Measurements from ENCODE around the gene FAM151B.
A peak's percentile ranks its signal among the peaks of the same experiment; 100 is the strongest.
"Not testable (repeated sequence)": the region's sequence is repeated elsewhere in the genome, so short reads cannot be mapped to it uniquely, and the experiment has no call there.

The FAM151B gene

DNA sequence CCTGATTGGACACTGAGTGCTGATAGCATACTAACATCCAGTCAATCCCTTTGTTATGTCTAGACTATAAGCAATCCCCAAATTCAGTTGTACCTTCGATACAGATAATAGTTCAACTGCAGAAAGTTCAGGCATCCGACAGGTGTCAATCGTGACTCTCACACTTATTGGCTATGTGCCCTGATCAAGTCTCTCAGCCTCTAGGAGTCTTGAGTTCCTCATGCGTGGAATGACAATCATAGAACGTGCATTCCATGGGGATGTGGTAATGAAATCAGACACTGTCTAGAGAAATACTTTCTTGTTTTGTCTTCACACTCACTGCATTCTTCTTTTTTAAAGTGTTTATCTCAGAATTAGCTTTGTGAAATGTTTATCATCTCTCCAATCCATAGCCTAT lies 77.4 kb downstream of the FAM151B start:
- Histone ChIP-seq H3K4me1 (ENCODE audit: control insufficient read depth, insufficient read depth, low read length) (peaks cover 19% of the 10 kb centered on the region; the same call in 1 of the 2 replicates), H3K9ac (ENCODE audit: low read length) (no peak overlapping the region), H3K36me3 (ENCODE audit: control insufficient read depth, insufficient read depth, low read length) (no peaks in the 10 kb centered on the region), H3K27me3 (ENCODE audit: control insufficient read depth, insufficient read depth, low read length) (peaks cover 100% of the 10 kb centered on the region), H3K4me3 (ENCODE audit: low read depth, low read length) (no peak overlapping the region), H3K27ac (ENCODE audit: low read depth, low read length) (no peak overlapping the region), H3K9me3 (ENCODE audit: control insufficient read depth, insufficient read depth, low read depth, low read length) (no peaks in the 10 kb centered on the region)

DNA sequence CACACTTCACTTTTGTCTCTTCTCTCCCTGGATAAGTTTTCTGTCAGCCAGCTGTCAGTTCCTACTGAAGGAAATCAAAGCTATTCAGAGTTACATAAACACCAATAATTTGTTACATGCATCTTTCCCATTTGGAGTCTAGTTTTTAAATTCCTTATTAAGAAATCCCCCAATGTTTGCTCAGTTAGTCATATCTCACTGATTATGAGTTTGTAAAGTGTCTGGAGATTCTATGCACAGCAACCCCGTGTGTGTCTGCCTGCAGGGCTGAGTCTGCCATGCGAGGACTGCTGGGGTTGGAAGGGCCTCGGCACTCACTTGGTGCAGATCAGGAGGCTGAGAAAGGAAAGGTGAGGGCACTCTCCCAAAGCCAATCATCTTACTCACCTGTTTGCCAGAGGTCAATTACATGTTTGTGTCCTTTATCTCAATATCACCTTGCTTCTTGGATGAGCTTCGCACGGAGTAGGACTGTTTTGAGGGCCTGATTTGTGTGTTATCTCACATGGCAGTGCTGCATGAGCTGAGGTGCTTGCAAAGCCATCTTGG lies 78.9 kb downstream of the FAM151B start:
- no peak overlapping the region for H3K4me3 ChIP-seq (ENCODE audit: low read depth, low read length)
- H3K27me3 ChIP-seq (ENCODE audit: control insufficient read depth, insufficient read depth, low read length), result peaks cover 100% of the 10 kb centered on the region
- no peak overlapping the region for H3K27ac ChIP-seq (ENCODE audit: low read depth, low read length)
- H3K9ac ChIP-seq (ENCODE audit: low read length), result no peak overlapping the region
- H3K36me3 ChIP-seq (ENCODE audit: control insufficient read depth, insufficient read depth, low read length), result no peaks in the 10 kb centered on the region
- no peaks in the 10 kb centered on the region for H3K9me3 ChIP-seq (ENCODE audit: control insufficient read depth, insufficient read depth, low read depth, low read length)
- H3K4me1 ChIP-seq (ENCODE audit: control insufficient read depth, insufficient read depth, low read length), result peaks cover 15% of the 10 kb centered on the region; the same call in 1 of the 2 replicates

DNA sequence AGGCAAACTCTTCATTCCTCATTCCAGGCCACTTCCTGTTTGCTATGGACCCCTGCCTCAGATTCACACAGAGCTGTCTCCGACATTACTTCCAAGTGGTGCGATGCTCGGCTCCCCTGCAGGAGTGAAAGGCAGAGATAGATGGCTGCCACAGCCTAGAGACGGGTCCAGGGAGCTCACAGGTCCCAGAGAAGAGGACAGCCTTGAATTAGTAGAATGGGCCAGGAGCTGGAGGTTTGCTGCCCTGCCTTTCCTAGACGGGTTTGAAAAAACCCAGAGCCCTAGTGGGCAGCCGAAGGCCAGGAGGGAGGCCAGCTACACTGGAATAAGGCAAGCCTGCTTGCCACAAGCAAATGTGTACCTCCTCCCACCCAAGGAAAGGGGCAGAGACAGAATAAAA lies 80.4 kb downstream of the FAM151B start:
- Histone ChIP-seq H3K9ac (ENCODE audit: low read length) (no peak overlapping the region), H3K4me1 (ENCODE audit: control insufficient read depth, insufficient read depth, low read length) (0 out of 2 replicates have a peak, but pooled peaks cover 6% of the 10 kb centered on the region), H3K36me3 (ENCODE audit: control insufficient read depth, insufficient read depth, low read length) (no peaks in the 10 kb centered on the region), H3K9me3 (ENCODE audit: control insufficient read depth, insufficient read depth, low read depth, low read length) (no peaks in the 10 kb centered on the region), H3K27ac (ENCODE audit: low read depth, low read length) (no peak overlapping the region), H3K27me3 (ENCODE audit: control insufficient read depth, insufficient read depth, low read length) (peaks cover 100% of the 10 kb centered on the region), H3K4me3 (ENCODE audit: low read depth, low read length) (no peak overlapping the region)

DNA sequence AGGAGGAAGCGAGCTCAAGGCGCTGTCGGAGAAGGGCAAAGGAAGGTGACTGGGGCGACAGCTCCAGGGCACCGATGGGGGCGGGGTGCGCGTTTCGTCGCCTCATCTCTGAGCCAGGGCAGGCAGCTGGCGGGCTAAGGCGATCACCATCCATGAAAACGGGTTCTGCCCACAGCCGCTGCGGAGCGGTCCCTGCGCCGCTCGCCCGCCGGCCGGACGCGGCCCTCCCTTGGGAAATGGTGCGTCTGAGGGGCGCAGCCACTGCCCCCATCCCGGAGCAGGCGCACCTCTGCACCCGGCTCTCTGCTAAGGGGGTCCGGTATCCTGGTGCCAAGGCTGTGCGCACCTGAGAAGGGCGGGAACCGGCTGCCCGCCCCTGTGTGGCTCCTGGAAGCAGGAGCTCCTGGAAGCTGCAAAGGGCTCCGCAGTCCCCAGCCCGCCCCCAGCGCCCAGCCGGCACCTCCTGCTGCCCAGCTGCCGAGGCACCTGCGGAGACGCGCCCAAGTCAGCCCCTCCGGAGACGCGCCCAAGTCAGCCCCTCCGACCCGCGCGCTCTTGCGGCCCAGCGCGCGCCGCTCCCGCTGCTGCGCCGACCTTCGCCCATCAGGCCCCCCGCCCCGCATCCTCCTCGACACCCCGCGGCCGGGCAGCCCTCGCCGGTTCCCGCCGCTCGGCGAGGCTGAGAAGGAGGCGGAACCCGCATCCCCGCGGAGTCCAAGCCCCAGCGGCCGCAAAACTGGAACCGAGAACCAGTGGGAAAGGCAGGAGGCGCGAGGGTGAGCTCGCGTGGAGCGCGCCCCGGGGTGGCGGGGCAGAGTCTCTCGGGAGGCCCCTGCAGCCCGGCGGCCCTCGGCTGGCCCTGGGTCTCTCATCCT lies 81.4 kb downstream of the FAM151B start:
- H3K9me3 ChIP-seq (ENCODE audit: control insufficient read depth, insufficient read depth, low read depth, low read length), result no peaks in the 10 kb centered on the region
- H3K4me3 ChIP-seq (ENCODE audit: low read depth, low read length), result peak overlapping the region; percentile 53
- H3K36me3 ChIP-seq (ENCODE audit: control insufficient read depth, insufficient read depth, low read length), result no peaks in the 10 kb centered on the region
- H3K9ac ChIP-seq (ENCODE audit: low read length), result no peak overlapping the region
- H3K27me3 ChIP-seq (ENCODE audit: control insufficient read depth, insufficient read depth, low read length), result peaks cover 100% of the 10 kb centered on the region
- H3K4me1 ChIP-seq (ENCODE audit: control insufficient read depth, insufficient read depth, low read length), result 0 out of 2 replicates have a peak, but pooled peaks cover 6% of the 10 kb centered on the region
- H3K27ac ChIP-seq (ENCODE audit: low read depth, low read length), result no peak overlapping the region

DNA sequence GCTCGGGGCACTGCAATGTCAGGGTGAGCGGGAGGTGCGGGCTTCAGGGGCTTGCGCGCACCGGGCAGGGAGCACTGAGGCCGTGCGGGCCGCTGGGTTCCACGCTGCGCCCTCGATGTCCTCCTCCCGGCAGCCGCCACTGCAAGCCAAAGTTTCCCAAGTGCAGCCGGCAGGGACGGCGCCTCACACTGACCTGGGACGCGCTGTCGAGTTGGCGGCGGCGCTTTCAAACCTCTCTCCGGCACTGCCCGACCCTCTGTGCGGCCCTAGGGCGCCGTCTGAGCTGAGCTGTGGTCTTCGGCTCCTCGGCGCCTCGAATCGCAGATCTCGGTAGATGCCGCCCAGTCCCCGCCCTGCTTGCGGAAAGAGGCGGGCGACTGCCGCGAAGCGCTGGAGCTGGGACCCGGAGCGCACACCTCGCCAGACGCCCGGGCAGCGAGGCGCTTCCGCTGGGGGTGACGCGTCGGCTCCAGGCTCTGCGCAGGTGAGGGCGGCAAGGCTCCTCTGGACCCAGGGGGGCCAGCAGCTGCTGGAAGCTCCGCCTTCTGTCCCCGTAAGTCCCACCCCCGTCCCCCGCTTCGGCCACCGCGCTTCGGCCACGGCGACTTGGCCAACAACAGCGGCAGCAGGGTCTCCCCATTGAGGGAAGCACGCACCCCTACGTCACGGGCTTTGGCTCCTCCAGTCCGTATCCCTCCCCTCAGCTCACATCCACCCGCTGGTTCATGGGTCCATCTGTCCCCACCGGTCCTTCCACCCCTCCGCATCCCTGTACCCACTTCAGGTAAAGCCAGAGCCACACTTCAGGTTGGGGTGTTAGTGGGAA lies 82.3 kb downstream of the FAM151B start, which contains the start of gene ANKRD34B:
ANKRD34B (minus strand) TSS at position 320 of the 826 bp plus-strand sequence. CDS start 10,261 bp downstream, outside the sequence.
- Histone ChIP-seq H3K9me3 (ENCODE audit: control insufficient read depth, insufficient read depth, low read depth, low read length) (no peaks in the 10 kb centered on the region), H3K36me3 (ENCODE audit: control insufficient read depth, insufficient read depth, low read length) (no peaks in the 10 kb centered on the region), H3K27ac (ENCODE audit: low read depth, low read length) (no peak within 1 kb of the TSS), H3K9ac (ENCODE audit: low read length) (no peak within 1 kb of the TSS), H3K4me1 (ENCODE audit: control insufficient read depth, insufficient read depth, low read length) (0 out of 2 replicates have a peak, but pooled peaks cover 6% of the 10 kb centered on the region), H3K4me3 (ENCODE audit: low read depth, low read length) (peak within 1 kb of the TSS; percentile 53), H3K27me3 (ENCODE audit: control insufficient read depth, insufficient read depth, low read length) (peaks cover 100% of the 10 kb centered on the region)

DNA sequence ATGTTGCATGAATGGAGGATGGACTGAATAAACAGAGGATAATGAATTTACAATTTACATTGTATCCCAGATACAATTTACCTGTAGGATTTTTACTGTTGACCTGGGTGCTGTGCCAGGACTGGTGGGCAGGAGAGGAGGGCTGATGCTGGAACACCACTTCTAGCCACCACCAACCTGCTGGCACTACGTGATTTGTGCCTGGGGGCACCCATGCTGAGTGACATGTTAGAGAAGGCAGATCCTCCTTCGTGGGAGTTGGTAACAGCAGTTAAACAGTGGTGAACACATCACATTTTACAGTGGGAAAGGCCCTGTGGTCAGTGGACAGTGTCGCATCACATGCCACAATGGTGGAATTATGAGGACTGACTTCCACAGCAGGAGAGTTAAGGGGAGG lies 85.2 kb downstream of the FAM151B start:
- Histone ChIP-seq H3K36me3 (ENCODE audit: control insufficient read depth, insufficient read depth, low read length) (no peaks in the 10 kb centered on the region), H3K4me1 (ENCODE audit: control insufficient read depth, insufficient read depth, low read length) (0 out of 2 replicates have a peak, but pooled peaks cover 6% of the 10 kb centered on the region), H3K9ac (ENCODE audit: low read length) (no peak overlapping the region), H3K4me3 (ENCODE audit: low read depth, low read length) (no peak overlapping the region), H3K9me3 (ENCODE audit: control insufficient read depth, insufficient read depth, low read depth, low read length) (no peaks in the 10 kb centered on the region), H3K27me3 (ENCODE audit: control insufficient read depth, insufficient read depth, low read length) (peaks cover 85% of the 10 kb centered on the region), H3K27ac (ENCODE audit: low read depth, low read length) (no peak overlapping the region)

DNA sequence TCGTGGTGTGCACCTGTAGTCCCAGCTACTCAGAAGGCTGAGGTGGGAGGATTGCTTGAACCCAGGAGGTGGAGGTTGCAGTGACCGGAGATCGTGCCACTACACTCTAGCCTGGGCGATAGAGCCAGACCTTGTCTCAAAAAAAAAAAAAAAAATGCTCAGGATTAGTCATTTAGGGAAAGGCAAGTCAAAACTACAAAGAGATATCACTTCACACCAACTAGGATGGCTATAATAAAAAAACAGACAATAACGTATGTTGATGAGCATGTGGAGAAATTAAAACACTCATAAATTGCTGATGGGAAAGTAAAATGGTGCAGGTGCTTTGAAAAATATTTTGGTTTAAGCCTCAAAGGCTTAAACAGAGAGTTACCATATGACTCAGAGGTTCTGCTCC lies 88.5 kb downstream of the FAM151B start:
- H3K27me3 ChIP-seq (ENCODE audit: control insufficient read depth, insufficient read depth, low read length), result peaks cover 57% of the 10 kb centered on the region
- H3K9me3 ChIP-seq (ENCODE audit: control insufficient read depth, insufficient read depth, low read depth, low read length), result no peaks in the 10 kb centered on the region
- H3K36me3 ChIP-seq (ENCODE audit: control insufficient read depth, insufficient read depth, low read length), result no peaks in the 10 kb centered on the region
- no peak overlapping the region for H3K4me3 ChIP-seq (ENCODE audit: low read depth, low read length)
- no peak overlapping the region for H3K9ac ChIP-seq (ENCODE audit: low read length)
- H3K4me1 ChIP-seq (ENCODE audit: control insufficient read depth, insufficient read depth, low read length), result no peaks in the 10 kb centered on the region
- no peak overlapping the region for H3K27ac ChIP-seq (ENCODE audit: low read depth, low read length)

DNA sequence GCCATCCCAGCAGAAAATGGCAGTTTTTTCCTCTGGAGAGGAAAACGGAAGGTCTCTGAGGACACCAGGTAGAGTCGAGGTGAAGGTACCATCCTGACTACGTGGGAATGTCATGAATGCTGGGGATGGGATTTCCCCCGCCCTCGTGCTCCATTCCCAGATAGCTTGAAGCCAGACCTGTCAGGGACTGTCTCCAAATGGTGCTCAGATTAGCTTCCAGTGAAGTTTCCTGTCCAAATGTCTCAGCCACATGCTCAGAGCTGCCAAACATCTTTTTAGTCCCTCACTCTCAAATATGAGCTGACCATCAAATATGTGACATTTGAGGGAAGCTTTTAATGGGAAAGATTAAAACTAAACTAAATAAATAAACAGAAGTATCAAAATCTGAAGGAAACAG lies 89.8 kb downstream of the FAM151B start:
- H3K4me1 ChIP-seq (ENCODE audit: control insufficient read depth, insufficient read depth, low read length), result no peaks in the 10 kb centered on the region
- no peaks in the 10 kb centered on the region for H3K9me3 ChIP-seq (ENCODE audit: control insufficient read depth, insufficient read depth, low read depth, low read length)
- no peak overlapping the region for H3K9ac ChIP-seq (ENCODE audit: low read length)
- H3K27ac ChIP-seq (ENCODE audit: low read depth, low read length), result no peak overlapping the region
- H3K36me3 ChIP-seq (ENCODE audit: control insufficient read depth, insufficient read depth, low read length), result no peaks in the 10 kb centered on the region
- no peak overlapping the region for H3K4me3 ChIP-seq (ENCODE audit: low read depth, low read length)
- peaks cover 44% of the 10 kb centered on the region for H3K27me3 ChIP-seq (ENCODE audit: control insufficient read depth, insufficient read depth, low read length)

DNA sequence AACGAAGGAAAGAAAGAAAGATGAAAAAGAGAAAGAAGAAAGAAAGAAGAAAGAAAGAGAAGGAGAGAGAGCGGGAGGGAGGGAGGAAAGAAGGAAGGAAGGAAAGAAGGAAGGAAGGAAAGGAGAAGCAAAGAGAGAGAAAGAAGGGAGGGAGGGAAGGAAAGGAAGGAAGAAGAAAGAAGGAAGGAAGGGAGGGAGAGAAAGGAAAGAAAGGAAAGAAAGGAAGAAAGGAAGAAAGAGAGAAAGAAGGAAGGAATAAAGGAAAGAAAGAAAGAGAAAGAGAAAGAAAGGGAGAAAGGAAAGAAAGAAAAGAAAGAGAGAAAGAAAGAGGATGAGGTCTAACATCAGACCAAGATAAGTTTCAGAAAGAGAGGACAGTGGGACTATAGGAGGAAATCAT lies 91.2 kb downstream of the FAM151B start:
- Histone ChIP-seq H3K4me3 (ENCODE audit: low read depth, low read length) (no peak overlapping the region), H3K9me3 (ENCODE audit: control insufficient read depth, insufficient read depth, low read depth, low read length) (no peaks in the 10 kb centered on the region), H3K36me3 (ENCODE audit: control insufficient read depth, insufficient read depth, low read length) (no peaks in the 10 kb centered on the region), H3K27ac (ENCODE audit: low read depth, low read length) (no peak overlapping the region), H3K27me3 (ENCODE audit: control insufficient read depth, insufficient read depth, low read length) (peaks cover 31% of the 10 kb centered on the region; the same call in 1 of the 2 replicates), H3K9ac (ENCODE audit: low read length) (no peak overlapping the region), H3K4me1 (ENCODE audit: control insufficient read depth, insufficient read depth, low read length) (no peaks in the 10 kb centered on the region)

DNA sequence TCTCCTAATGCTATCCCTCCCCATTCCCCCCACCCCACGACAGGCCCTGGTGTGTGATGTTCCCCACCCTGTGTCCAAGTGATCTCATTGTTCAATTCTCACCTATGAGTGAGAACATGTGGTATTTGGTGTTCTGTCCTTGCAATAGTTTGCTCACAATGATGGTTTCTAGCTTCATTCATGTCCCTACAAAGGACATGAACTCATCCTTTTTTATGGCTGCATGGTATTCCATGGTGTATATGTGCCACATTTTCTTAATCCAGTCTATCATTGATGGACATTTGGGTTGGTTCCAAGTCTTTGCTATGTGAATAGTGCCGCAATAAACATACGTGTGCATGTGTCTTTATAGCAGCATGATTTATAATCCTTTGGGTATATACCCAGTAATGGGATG lies 92.4 kb downstream of the FAM151B start:
- H3K9ac ChIP-seq (ENCODE audit: low read length); H3K4me1 ChIP-seq (ENCODE audit: control insufficient read depth, insufficient read depth, low read length); H3K9me3 ChIP-seq (ENCODE audit: control insufficient read depth, insufficient read depth, low read depth, low read length); H3K36me3 ChIP-seq (ENCODE audit: control insufficient read depth, insufficient read depth, low read length); H3K4me3 ChIP-seq (ENCODE audit: low read depth, low read length); H3K27ac ChIP-seq (ENCODE audit: low read depth, low read length): not testable (repeated sequence)
- peaks cover 18% of the 10 kb centered on the region; the same call in 1 of the 2 replicates for H3K27me3 ChIP-seq (ENCODE audit: control insufficient read depth, insufficient read depth, low read length)

Measured in HUES6 (cell line).